Heart left ventricle (tissue), 13 donors: ENCODE data around the gene PEX11G.

Source experiments
- POLR2A ChIP-seq, 2 donors: fragments of 450-650 bp; IDR thresholded peaks; one replicate each; pipeline ENCODE4 v1.6.1; 2017; ENCODE audit warnings: antibody characterized with exemption in 2 of 2, mild to moderate bottlenecking in 2 of 2, moderate library complexity in 2 of 2
- TF ChIP-seq, protein P1 (sequence below), 12 donors: fragments of 200-600 bp; sonication (generic) in 4 of 12; IDR thresholded peaks; one replicate each; pipeline versions ENCODE4 v1.5.0 to v1.8.0; 2018 to 2022; ENCODE audit warnings: antibody characterized with exemption in 12 of 12, mild to moderate bottlenecking in 5 of 12
- donor health status: ischemic (EF 13 %, LVEDD 7.1; RV severe dilation, severe dysfunction).
- donor health status: DM: no; HTN: yes; CAD: no.
- donor health status: DM: no; HTN: no; CAD: no.
- donor health status: ischemic (EF 25% LVEDD 6.9; RV normal size, moderate dysfunction).
- donor health status: ischemic (EF 25% LVEDD 5.7; RV mildly dilated, moderate dysfunction).
- donor health status: ischemic (EF 35%, LVEDD 5.7; RV mildly dilated, moderate dysfunction).
- donor health status: nonischemic (EF 11% LVEDD 7.7; RV severe dilation, severe dysfunction).
- donor health status: DM: yes; HTN: yes; CAD: no.
- donor health status: PGD.
- donor health status: ischemic (EF 29% LVEDD 5.4; RV normal size, mild dysfunction).
- donor health status: nonischemic (EF 23%, LVEDD 6.1; RV moderate dilation, normal function).

DNA sequence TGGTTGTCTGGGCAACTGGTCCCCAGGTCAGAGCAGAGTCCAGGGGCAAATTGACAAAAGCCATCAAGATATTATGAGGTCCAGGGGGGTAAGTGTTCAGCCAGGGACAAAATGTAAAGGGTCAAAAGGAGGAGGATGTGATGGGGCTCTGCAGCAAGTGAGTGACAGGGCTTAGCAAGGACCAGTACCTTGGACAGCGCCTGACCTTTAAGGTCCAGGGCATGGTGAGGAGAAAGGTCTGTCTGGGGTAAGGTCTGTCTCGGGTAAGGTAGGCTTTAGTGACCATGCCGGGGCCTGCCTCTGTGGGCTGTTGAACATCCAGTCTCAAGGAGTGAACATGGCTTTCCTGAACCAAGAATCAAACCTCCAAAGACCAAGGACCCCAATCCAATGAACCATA, 20.8 kb upstream of the PEX11G start:
- TF ChIP-seq, protein P1, sequence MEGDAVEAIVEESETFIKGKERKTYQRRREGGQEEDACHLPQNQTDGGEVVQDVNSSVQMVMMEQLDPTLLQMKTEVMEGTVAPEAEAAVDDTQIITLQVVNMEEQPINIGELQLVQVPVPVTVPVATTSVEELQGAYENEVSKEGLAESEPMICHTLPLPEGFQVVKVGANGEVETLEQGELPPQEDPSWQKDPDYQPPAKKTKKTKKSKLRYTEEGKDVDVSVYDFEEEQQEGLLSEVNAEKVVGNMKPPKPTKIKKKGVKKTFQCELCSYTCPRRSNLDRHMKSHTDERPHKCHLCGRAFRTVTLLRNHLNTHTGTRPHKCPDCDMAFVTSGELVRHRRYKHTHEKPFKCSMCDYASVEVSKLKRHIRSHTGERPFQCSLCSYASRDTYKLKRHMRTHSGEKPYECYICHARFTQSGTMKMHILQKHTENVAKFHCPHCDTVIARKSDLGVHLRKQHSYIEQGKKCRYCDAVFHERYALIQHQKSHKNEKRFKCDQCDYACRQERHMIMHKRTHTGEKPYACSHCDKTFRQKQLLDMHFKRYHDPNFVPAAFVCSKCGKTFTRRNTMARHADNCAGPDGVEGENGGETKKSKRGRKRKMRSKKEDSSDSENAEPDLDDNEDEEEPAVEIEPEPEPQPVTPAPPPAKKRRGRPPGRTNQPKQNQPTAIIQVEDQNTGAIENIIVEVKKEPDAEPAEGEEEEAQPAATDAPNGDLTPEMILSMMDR (IDR thresholded peaks at IDR 0.05), result no peak
- TF ChIP-seq POLR2A (IDR thresholded peaks at IDR 0.05), result no peak
